K562 (cell line): Measurements from ENCODE around the gene SSR2. TPM values are rescaled to one million over a fixed set of nuclear protein-coding genes. Genes with fewer than 3 reads are reported as not detected.

Source experiments
- CHD7 ChIP-seq: fragments of 200-600 bp; sonication (generic); IDR thresholded peaks from one replicate; pipeline ENCODE4 v1.6.1; 2012; ENCODE audit warnings: mild to moderate bottlenecking, low read depth, low read length, inconsistent platforms
- DNMT1 ChIP-seq: fragments of 450-650 bp; IDR thresholded peaks from 2 replicates; pipeline ENCODE4 v1.6.1; 2016; ENCODE audit warnings: antibody characterized with exemption, mild to moderate bottlenecking
- polyA plus RNA-seq, 8 experiments: library from polyadenylated mRNA; depleted of rRNA in 4 of 8; stranded (reverse) in 5 of 8; unstranded in 3 of 8; fragments of >200 nt; fragmentation: Nextera tagmentation in 2 of 8; fragmentation: Illumina TruSeq in 1 of 8; extraction: Ambion mirVana in 2 of 8; extraction: Trizol in 1 of 8; gene quantifications; 2 replicates each; pipeline versions ENCODE4 v1.2.1 to v1.2.3, GENCODE V29; 2011 to 2014; ENCODE audit warnings: inconsistent platforms in 1 of 8, missing spikeins in 1 of 8
- total RNA-seq, 7 experiments: library from RNA; depleted of rRNA in 6 of 7; stranded (reverse); fragments of >200 nt in 6 of 7; fragmentation: Illumina TruSeq in 2 of 7; extraction: Trizol in 2 of 7; gene quantifications; 2 replicates each; pipeline versions ENCODE4 v1.2.1 to v1.2.3, GENCODE V29; 2011 to 2021; ENCODE audit warnings: low replicate concordance in 1 of 7

SSR2 gene
- total and polyA plus RNA-seq, 9 of the 15 experiments (the other 6 are each of a cell fraction or from before 2014, with no cell fraction given) = 161 to 411 (median 240) TPM

GRCh38 chr1:156065212-156065611, 44.5 kb upstream of the SSR2 start (continued):
- TF ChIP-seq CHD7 = no peak
- TF ChIP-seq DNMT1 = no peak
